ENCODE results near the gene PDSS2. TPM values are rescaled to one million over a fixed set of nuclear protein-coding genes. Genes with fewer than 3 reads are reported as not detected.

Gene PDSS2
- total RNA-seq, 1 donor, result 12.3 TPM

DNA sequence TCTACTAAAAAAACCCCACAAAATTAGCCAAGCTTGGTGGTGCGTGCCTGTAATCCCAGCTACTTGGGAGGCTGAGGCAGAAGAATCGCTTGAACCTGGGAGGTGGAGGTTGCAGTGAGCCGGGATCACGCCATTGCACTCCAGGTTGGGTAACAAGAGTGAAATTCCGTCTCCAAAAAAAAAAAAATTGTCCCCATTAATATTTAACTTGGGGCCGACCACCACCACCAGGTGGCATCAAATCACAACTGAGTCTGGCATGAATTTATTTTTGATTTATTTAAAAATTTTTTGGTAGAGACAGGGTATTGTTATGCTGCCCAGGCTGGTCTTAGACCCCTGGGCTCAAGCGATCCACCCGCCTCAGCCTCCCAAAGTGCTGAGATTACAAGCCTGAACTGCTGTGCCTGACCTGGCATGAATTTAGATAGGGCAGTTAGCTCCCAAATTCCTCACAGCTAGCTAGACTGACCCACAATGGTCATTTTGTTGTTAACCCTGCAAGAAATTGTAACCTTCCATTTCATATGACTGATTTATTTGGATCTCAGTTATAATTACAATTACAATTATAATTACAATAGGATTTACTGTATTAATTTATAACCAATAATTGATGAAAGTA lies 326.9 kb downstream of the PDSS2 start:
- Histone ChIP-seq H3K4me2 (ENCODE audit: insufficient read depth, low read length) (no peak overlapping the region), H3K27ac (ENCODE audit: low read depth, low read length) (no peak overlapping the region), H4K20me1 (ENCODE audit: insufficient read depth, low read length) (no peaks in the 10 kb centered on the region), H3K27me3 (ENCODE audit: insufficient read depth, low read length) (no peaks in the 10 kb centered on the region), H2AFZ (ENCODE audit: low read length) (no peak overlapping the region), H3K4me3 (ENCODE audit: insufficient read depth, low read length) (no peak overlapping the region), H3K79me2 (ENCODE audit: insufficient read depth, low read length) (no peaks in the 10 kb centered on the region), H3K9me3 (ENCODE audit: low read depth, low read length) (no peaks in the 10 kb centered on the region), H3K36me3 (ENCODE audit: insufficient read depth, low read length) (no peaks in the 10 kb centered on the region), H3K4me1 (ENCODE audit: insufficient read depth, low read length) (peaks cover 4% of the 10 kb centered on the region)
- TF ChIP-seq, protein P1, sequence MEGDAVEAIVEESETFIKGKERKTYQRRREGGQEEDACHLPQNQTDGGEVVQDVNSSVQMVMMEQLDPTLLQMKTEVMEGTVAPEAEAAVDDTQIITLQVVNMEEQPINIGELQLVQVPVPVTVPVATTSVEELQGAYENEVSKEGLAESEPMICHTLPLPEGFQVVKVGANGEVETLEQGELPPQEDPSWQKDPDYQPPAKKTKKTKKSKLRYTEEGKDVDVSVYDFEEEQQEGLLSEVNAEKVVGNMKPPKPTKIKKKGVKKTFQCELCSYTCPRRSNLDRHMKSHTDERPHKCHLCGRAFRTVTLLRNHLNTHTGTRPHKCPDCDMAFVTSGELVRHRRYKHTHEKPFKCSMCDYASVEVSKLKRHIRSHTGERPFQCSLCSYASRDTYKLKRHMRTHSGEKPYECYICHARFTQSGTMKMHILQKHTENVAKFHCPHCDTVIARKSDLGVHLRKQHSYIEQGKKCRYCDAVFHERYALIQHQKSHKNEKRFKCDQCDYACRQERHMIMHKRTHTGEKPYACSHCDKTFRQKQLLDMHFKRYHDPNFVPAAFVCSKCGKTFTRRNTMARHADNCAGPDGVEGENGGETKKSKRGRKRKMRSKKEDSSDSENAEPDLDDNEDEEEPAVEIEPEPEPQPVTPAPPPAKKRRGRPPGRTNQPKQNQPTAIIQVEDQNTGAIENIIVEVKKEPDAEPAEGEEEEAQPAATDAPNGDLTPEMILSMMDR (IDR thresholded peaks at IDR 0.05; ENCODE audit: extremely low read depth, low read depth, low read length), result peak; percentile 57
- DNase-seq (ENCODE audit: insufficient read length, low spot score, missing footprints), result no peak

DNA sequence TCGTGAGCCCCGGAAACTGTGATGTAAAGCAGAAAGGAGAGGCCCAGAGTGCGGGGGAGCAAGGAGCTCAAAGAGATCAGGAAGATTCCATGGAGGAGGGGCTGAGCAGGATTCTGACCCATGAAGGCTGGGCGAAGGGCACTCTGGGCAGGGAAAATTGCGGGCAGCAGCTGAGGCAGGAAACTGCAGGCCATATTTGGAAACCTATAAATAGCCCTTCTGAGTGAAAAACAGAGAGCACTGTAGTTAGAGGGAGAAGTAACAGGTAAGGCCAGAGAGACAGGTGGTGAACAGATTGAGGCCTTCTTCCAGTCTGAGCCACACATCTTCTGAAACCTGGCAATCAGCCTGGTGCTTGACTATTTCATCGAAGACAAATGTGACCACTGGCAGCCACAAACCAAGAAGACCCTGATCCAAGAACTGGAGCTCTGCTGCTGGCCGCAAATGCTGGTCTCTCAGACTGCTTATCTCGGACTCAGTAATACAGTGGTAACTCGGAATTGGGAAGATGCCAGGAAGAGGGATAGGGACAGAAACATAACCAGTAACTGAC lies 329.9 kb downstream of the PDSS2 start:
- TF ChIP-seq, protein P1 (IDR thresholded peaks at IDR 0.05; ENCODE audit: extremely low read depth, low read depth, low read length), result no peak
- peaks cover 4% of the 10 kb centered on the region for H3K4me1 ChIP-seq (ENCODE audit: insufficient read depth, low read length)
- no peak for DNase-seq (ENCODE audit: insufficient read length, low spot score, missing footprints)
- H2AFZ ChIP-seq (ENCODE audit: low read length), result no peak overlapping the region
- no peak overlapping the region for H3K27ac ChIP-seq (ENCODE audit: low read depth, low read length)
- H3K27me3 ChIP-seq (ENCODE audit: insufficient read depth, low read length), result no peaks in the 10 kb centered on the region
- no peaks in the 10 kb centered on the region for H4K20me1 ChIP-seq (ENCODE audit: insufficient read depth, low read length)
- no peaks in the 10 kb centered on the region for H3K36me3 ChIP-seq (ENCODE audit: insufficient read depth, low read length)
- H3K79me2 ChIP-seq (ENCODE audit: insufficient read depth, low read length), result no peaks in the 10 kb centered on the region
- no peak overlapping the region for H3K4me2 ChIP-seq (ENCODE audit: insufficient read depth, low read length)
- H3K4me3 ChIP-seq (ENCODE audit: insufficient read depth, low read length), result no peak overlapping the region
- no peaks in the 10 kb centered on the region for H3K9me3 ChIP-seq (ENCODE audit: low read depth, low read length)

- H3K4me1 ChIP-seq (ENCODE audit: insufficient read depth, low read length), result peaks cover 4% of the 10 kb centered on the region
- H3K79me2 ChIP-seq (ENCODE audit: insufficient read depth, low read length), result no peaks in the 10 kb centered on the region
- no peak overlapping the region for H2AFZ ChIP-seq (ENCODE audit: low read length)
- TF ChIP-seq, protein P1 (IDR thresholded peaks at IDR 0.05; ENCODE audit: extremely low read depth, low read depth, low read length), result no peak
- no peaks in the 10 kb centered on the region for H3K36me3 ChIP-seq (ENCODE audit: insufficient read depth, low read length)
- no peaks in the 10 kb centered on the region for H3K27me3 ChIP-seq (ENCODE audit: insufficient read depth, low read length)
- H3K9me3 ChIP-seq (ENCODE audit: low read depth, low read length), result no peaks in the 10 kb centered on the region
- no peak overlapping the region for H3K4me2 ChIP-seq (ENCODE audit: insufficient read depth, low read length)
- H3K27ac ChIP-seq (ENCODE audit: low read depth, low read length), result no peak overlapping the region
- H4K20me1 ChIP-seq (ENCODE audit: insufficient read depth, low read length), result no peaks in the 10 kb centered on the region
- DNase-seq (ENCODE audit: insufficient read length, low spot score, missing footprints), result no peak
- H3K4me3 ChIP-seq (ENCODE audit: insufficient read depth, low read length), result no peak overlapping the region
Measured at GRCh38 chr6:107128577-107128976, 330.8 kb downstream of the PDSS2 start.

GRCh38 chr6:107128175-107128574 lies 331.2 kb downstream of the PDSS2 start:
- no peak overlapping the region for H3K27ac ChIP-seq (ENCODE audit: low read depth, low read length)
- no peaks in the 10 kb centered on the region for H3K27me3 ChIP-seq (ENCODE audit: insufficient read depth, low read length)
- H3K4me2 ChIP-seq (ENCODE audit: insufficient read depth, low read length), result no peak overlapping the region
- H3K4me3 ChIP-seq (ENCODE audit: insufficient read depth, low read length), result no peak overlapping the region
- no peak overlapping the region for H2AFZ ChIP-seq (ENCODE audit: low read length)
- no peaks in the 10 kb centered on the region for H3K36me3 ChIP-seq (ENCODE audit: insufficient read depth, low read length)
- H3K4me1 ChIP-seq (ENCODE audit: insufficient read depth, low read length), result peaks cover 4% of the 10 kb centered on the region
- no peaks in the 10 kb centered on the region for H3K79me2 ChIP-seq (ENCODE audit: insufficient read depth, low read length)
- no peak for DNase-seq (ENCODE audit: insufficient read length, low spot score, missing footprints)
- H3K9me3 ChIP-seq (ENCODE audit: low read depth, low read length), result no peaks in the 10 kb centered on the region
- no peaks in the 10 kb centered on the region for H4K20me1 ChIP-seq (ENCODE audit: insufficient read depth, low read length)
- TF ChIP-seq, protein P1 (IDR thresholded peaks at IDR 0.05; ENCODE audit: extremely low read depth, low read depth, low read length), result no peak
